Calu3 (cell line): ENCODE data around the gene RAB27B. TPM values are rescaled to one million over a fixed set of nuclear protein-coding genes. Genes with fewer than 3 reads are reported as not detected.
"Not testable (repeated sequence)": the region's sequence is repeated elsewhere in the genome, so short reads cannot be mapped to it uniquely, and the experiment has no call there.

Source experiments
- BruUV-seq: library from RNA; stranded (reverse); fragments of 400-500 nt; replicated peaks from 2 replicates; lab custom pipeline; 2021; lab: Mats Ljungman, UMichigan
- CTCF ChIA-PET: fragments of 300-600 bp; sonication (Branson Sonifier 250); formaldehyde crosslinking; loops from one replicate; lab custom pipeline; 2022; ENCODE audit warnings: antibody characterized with exemption; lab: Charles Lee
- DNase-seq: peaks from one replicate; pipeline ENCODE4 v3.0.0; 2022
- H3K27ac Mint-ChIP-seq: one replicate; pipeline ENCODE4 v1.8.0; 2022; ENCODE audit warnings: mixed read lengths; ENCODE audit not compliant: unreplicated experiment
- H3K27me3 Mint-ChIP-seq: one replicate; pipeline ENCODE4 v1.8.0; 2022; ENCODE audit warnings: mixed read lengths; ENCODE audit not compliant: unreplicated experiment
- H3K36me3 Mint-ChIP-seq: one replicate; pipeline ENCODE4 v1.8.0; 2022; ENCODE audit warnings: mild to moderate bottlenecking, moderate library complexity, mixed read lengths; ENCODE audit not compliant: insufficient read depth, unreplicated experiment
- H3K4me1 Mint-ChIP-seq: one replicate; pipeline ENCODE4 v1.8.0; 2022; ENCODE audit warnings: mild to moderate bottlenecking, low read depth, mixed read lengths; ENCODE audit not compliant: unreplicated experiment
- H3K4me3 Mint-ChIP-seq: one replicate; pipeline ENCODE4 v1.8.0; 2022; ENCODE audit warnings: mild to moderate bottlenecking, low read depth, moderate library complexity, mixed read lengths; ENCODE audit not compliant: unreplicated experiment
- H3K9me3 Mint-ChIP-seq: one replicate; pipeline ENCODE4 v1.8.0; 2022; ENCODE audit warnings: low read depth, mixed read lengths; ENCODE audit not compliant: unreplicated experiment
- intact Hi-C: fragments of 100-400 bp; cut with micrococcal nuclease; formaldehyde crosslinking; loops from one replicate; pipeline ENCODE4 v1.10.0; 2022; ENCODE audit not compliant: unreplicated experiment
- total RNA-seq: library from RNA; stranded (reverse); gene quantifications from 2 replicates; pipeline ENCODE4 v1.2.3, GENCODE V29; 2022
- TF ChIP-seq, protein P1 (sequence below): fragments of 200-600 bp; IDR thresholded peaks from one replicate; pipeline ENCODE4 v1.8.0; 2022; ENCODE audit warnings: antibody characterized with exemption; ENCODE audit not compliant: unreplicated experiment

RAB27B gene
- total RNA-seq, 1 experiment from 2014 or later, result 38.3 TPM

- Mint-ChIP-seq H3K4me3 (no peak overlapping the region), H3K9me3 (no peaks in the 10 kb centered on the region), H3K4me1 (no peaks in the 10 kb centered on the region), H3K36me3 (no peaks in the 10 kb centered on the region), H3K27me3 (no peaks in the 10 kb centered on the region), H3K27ac (no peak overlapping the region)
- CTCF ChIA-PET, result no interaction called here
- TF ChIP-seq, protein P1, sequence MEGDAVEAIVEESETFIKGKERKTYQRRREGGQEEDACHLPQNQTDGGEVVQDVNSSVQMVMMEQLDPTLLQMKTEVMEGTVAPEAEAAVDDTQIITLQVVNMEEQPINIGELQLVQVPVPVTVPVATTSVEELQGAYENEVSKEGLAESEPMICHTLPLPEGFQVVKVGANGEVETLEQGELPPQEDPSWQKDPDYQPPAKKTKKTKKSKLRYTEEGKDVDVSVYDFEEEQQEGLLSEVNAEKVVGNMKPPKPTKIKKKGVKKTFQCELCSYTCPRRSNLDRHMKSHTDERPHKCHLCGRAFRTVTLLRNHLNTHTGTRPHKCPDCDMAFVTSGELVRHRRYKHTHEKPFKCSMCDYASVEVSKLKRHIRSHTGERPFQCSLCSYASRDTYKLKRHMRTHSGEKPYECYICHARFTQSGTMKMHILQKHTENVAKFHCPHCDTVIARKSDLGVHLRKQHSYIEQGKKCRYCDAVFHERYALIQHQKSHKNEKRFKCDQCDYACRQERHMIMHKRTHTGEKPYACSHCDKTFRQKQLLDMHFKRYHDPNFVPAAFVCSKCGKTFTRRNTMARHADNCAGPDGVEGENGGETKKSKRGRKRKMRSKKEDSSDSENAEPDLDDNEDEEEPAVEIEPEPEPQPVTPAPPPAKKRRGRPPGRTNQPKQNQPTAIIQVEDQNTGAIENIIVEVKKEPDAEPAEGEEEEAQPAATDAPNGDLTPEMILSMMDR, result no peak
- no TSS peak for BruUV-seq
- intact Hi-C loops, result no loop called here
- DNase-seq, result no peak
Measured at GRCh38 chr18:54813977-54814565, 14.2 kb upstream of the RAB27B start.

- intact Hi-C loops, result no loop called here
- TF ChIP-seq, protein P1, result no peak
Measured at GRCh38 chr18:54815086-54815485, 13.2 kb upstream of the RAB27B start.

DNA sequence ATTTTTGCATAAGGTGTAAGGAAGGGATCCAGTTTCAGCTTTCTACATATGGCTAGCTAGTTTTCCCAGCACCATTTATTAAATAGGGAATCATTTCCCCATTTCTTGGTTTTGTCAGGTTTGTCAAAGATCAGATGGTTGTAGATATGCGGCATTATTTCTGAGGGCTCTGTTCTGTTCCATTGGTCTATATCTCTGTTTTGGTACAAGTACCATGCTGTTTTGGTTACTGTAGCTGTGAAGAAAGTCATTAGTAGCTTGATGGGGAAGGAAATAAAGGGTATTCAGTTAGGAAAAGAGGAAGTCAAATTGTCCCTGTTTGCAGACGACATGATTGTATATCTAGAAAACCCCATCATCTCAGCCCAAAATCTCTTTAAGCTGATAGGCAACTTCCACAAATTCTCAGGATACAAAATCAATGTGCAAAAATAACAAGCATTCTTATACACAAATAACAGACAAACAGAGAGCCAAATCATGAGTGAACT lies 7.4 kb upstream of the RAB27B start:
- BruUV-seq, DNase-seq, H3K36me3 Mint-ChIP-seq, H3K27ac Mint-ChIP-seq, H3K27me3 Mint-ChIP-seq, intact Hi-C loops, CTCF ChIA-PET, H3K4me3 Mint-ChIP-seq, H3K9me3 Mint-ChIP-seq: not testable (repeated sequence)
- peaks cover 28% of the 10 kb centered on the region for H3K4me1 Mint-ChIP-seq

More at GRCh38 chr18:54815086-54815485, 13.2 kb upstream of the RAB27B start:
- no peaks in the 10 kb centered on the region for H3K9me3 Mint-ChIP-seq
- H3K36me3 Mint-ChIP-seq, result no peaks in the 10 kb centered on the region
- no peak overlapping the region for H3K27ac Mint-ChIP-seq
- DNase-seq, result no peak
- no peaks in the 10 kb centered on the region for H3K4me1 Mint-ChIP-seq
- CTCF ChIA-PET, result no interaction called here
- H3K4me3 Mint-ChIP-seq, result no peak overlapping the region
- BruUV-seq, result no TSS peak
- H3K27me3 Mint-ChIP-seq, result no peaks in the 10 kb centered on the region

DNA sequence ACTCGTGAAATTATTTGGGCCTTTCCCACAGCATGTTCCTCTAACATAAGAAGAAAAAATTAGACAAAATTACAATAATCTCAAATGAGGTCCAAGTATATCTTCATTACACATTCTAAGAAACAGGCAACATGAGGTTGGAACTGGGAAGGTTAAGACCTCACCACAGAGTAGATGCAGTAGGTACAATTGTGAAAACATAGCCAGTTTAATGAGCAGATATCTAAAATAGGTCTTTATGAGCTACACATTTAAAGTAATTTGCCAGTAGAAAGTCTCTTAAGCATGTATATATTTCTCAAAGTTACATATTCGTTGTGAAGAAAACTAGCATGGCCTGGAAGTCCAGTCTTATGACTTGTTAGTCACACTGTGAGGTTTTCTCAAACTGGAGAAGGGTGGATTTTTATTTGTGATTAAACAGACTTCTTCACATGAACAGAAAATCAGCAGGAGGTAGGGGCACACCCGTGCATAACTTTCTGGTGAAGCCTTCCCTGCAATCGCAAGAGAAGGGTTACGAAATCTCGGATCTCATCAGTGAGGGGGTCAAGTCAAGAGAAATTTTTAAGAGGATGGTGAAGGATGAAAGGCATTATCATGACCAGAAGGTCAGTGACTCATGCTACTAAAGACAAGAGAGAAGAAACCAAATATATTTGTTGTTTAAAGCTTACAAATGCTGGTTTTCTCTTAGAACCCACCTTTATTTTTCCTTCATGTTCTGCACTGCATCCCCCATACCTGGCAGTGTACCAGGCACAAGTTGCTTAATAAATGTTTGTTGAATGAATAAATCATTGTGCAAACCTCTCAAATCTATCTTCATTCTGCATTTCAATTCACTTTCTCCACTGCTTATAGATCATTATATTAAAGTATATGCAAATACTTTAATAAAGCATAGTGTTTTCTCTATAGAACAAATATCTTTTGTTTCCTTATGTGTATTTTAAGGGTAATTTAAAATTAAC lies 5.1 kb upstream of the RAB27B start:
- H3K36me3 Mint-ChIP-seq, result peaks cover 13% of the 10 kb centered on the region
- intact Hi-C loops, result no loop called here
- CTCF ChIA-PET, result no interaction called here
- TF ChIP-seq, protein P1, result no peak
- BruUV-seq, result no TSS peak
- H3K4me3 Mint-ChIP-seq, result no peak overlapping the region
- H3K27me3 Mint-ChIP-seq, result no peaks in the 10 kb centered on the region
- H3K27ac Mint-ChIP-seq, result peak overlapping the region; percentile 78
- peaks cover 51% of the 10 kb centered on the region for H3K4me1 Mint-ChIP-seq
- peak; percentile 41 for DNase-seq
- H3K9me3 Mint-ChIP-seq, result no peaks in the 10 kb centered on the region
